ENCODE data around the gene RSAD1. TPM values are rescaled to one million over a fixed set of nuclear protein-coding genes. Genes with fewer than 3 reads are reported as not detected.

The RSAD1 gene
- total and polyA plus RNA-seq, 10 of the 15 experiments (the other 5 are each of a cell fraction or from before 2014, with no cell fraction given): 2.5 to 28.1 (median 22.6) TPM

GRCh38 chr17:50440838-50441829 is 37.5 kb upstream of the RSAD1 start (continued):
- TF ChIP-seq CTCF (IDR thresholded peaks at IDR 0.05 in 2 of 3, conservative IDR thresholded peaks at IDR 0.05 in 1 of 3; ENCODE audit: control insufficient read depth in 2 of 3, extremely low read depth in 1 of 3, insufficient read depth in 1 of 3, low read depth in 3 of 3, low read length in 3 of 3) (no peak), RFX5 (IDR thresholded peaks at IDR 0.05; ENCODE audit: low read depth, low read length) (no peak), ETV6 (conservative IDR thresholded peaks at IDR 0.05 in 1 of 2, IDR thresholded peaks at IDR 0.05 in 1 of 2; ENCODE audit: borderline replicate concordance in 1 of 2, low read depth in 1 of 2) (no peak), ESRRA (IDR thresholded peaks at IDR 0.05; ENCODE audit: low read length) (no peak), HCFC1 (IDR thresholded peaks at IDR 0.05; ENCODE audit: low read length) (no peak), ZNF24 (IDR thresholded peaks at IDR 0.05) (no peak), CHD2 (IDR thresholded peaks at IDR 0.05; ENCODE audit: borderline replicate concordance, low read depth, low read length) (no peak), PML (IDR thresholded peaks at IDR 0.05; ENCODE audit: low read length) (no peak), IKZF2 (IDR thresholded peaks at IDR 0.05) (no peak), SREBF1 (IDR thresholded peaks at IDR 0.05; ENCODE audit: low read length) (no peak), JUNB (IDR thresholded peaks at IDR 0.05) (no peak)

Data from GM12878 (cell line).